Osteoblast (primary cell): ENCODE measurements around the gene FAM209A. TPM values are rescaled to one million over a fixed set of nuclear protein-coding genes. Genes with fewer than 3 reads are reported as not detected.

Experiments
- DNase-seq: peaks from one replicate; pipeline ENCODE4 v3.0.0; 2011; ENCODE audit warnings: low spot score, mixed read lengths; ENCODE audit not compliant: insufficient read length; ENCODE audit errors: missing footprints
- H2AFZ ChIP-seq: 2 replicates; pipeline ENCODE4 v1.6.0; 2011; ENCODE audit warnings: mild to moderate bottlenecking, low read length
- H3K27ac ChIP-seq: 2 replicates; pipeline ENCODE4 v1.5.1; 2011; ENCODE audit warnings: mild to moderate bottlenecking, low read depth, low read length, moderate library complexity
- H3K27me3 ChIP-seq: 2 replicates; pipeline ENCODE4 v1.6.0; 2012; ENCODE audit warnings: mild to moderate bottlenecking, control low read depth, inconsistent platforms, low read length, moderate library complexity; ENCODE audit not compliant: insufficient read depth
- H3K36me3 ChIP-seq: 2 replicates; pipeline ENCODE4 v1.5.1; 2011; ENCODE audit warnings: mild to moderate bottlenecking, low read length, control low read depth, moderate library complexity; ENCODE audit not compliant: insufficient read depth
- H3K4me1 ChIP-seq: 2 replicates; pipeline ENCODE4 v1.5.1; 2011; ENCODE audit warnings: mild to moderate bottlenecking, low read length, control low read depth, moderate library complexity; ENCODE audit not compliant: insufficient read depth
- H3K4me2 ChIP-seq: 2 replicates; pipeline ENCODE4 v1.6.0; 2011; ENCODE audit warnings: mild to moderate bottlenecking, low read length; ENCODE audit not compliant: insufficient read depth
- H3K4me3 ChIP-seq: fragments of 200-600 bp; sonication (generic); 3 replicates; pipeline ENCODE4 v1.5.1; 2012; ENCODE audit warnings: mild to moderate bottlenecking, low read length, inconsistent platforms; ENCODE audit not compliant: insufficient read depth
- H3K79me2 ChIP-seq: 2 replicates; pipeline ENCODE4 v1.6.0; 2012; ENCODE audit warnings: mild to moderate bottlenecking, low read length, control low read depth, inconsistent platforms; ENCODE audit not compliant: insufficient read depth
- H3K9me3 ChIP-seq: 2 replicates; pipeline ENCODE4 v1.5.1; 2011; ENCODE audit warnings: low read depth, low read length, control low read depth
- H4K20me1 ChIP-seq: 2 replicates; pipeline ENCODE4 v1.6.0; 2012; ENCODE audit warnings: mild to moderate bottlenecking, low read length, control low read depth; ENCODE audit not compliant: insufficient read depth
- total RNA-seq: library from RNA; depleted of rRNA; stranded (reverse); fragments of >200 nt; gene quantifications from 2 replicates; pipeline ENCODE4 v1.2.3, GENCODE V29; 2012
- TF ChIP-seq, protein P1 (sequence below): IDR thresholded peaks from 2 replicates; pipeline ENCODE4 v1.5.1; 2011; ENCODE audit warnings: mild to moderate bottlenecking, low read depth, low read length, moderate library complexity; ENCODE audit errors: extremely low read depth

FAM209A gene
- total RNA-seq, 1 donor, result under 0.01 TPM

DNA sequence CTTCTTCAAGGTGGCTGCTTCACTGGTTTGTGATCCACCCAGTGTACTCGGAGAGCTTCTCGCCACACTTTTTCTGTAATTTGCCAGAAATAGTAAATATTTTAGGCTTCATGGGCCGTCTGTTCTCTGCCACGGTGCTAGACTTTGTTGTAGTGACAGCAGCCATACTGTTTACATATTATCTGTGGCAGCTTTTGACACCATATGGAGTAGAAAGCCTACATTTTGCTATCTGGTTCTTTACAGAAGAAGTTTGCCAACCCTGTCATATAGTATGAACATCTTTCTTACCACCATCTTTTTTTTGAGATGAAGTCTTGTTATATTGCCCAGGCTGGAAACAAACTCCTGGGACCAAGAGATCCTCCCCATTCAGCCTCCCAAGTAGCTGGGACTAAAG is 41.0 kb downstream of the FAM209A start:
- H3K4me2 ChIP-seq, result no peak overlapping the region
- H3K27me3 ChIP-seq, result no peaks in the 10 kb centered on the region

DNA sequence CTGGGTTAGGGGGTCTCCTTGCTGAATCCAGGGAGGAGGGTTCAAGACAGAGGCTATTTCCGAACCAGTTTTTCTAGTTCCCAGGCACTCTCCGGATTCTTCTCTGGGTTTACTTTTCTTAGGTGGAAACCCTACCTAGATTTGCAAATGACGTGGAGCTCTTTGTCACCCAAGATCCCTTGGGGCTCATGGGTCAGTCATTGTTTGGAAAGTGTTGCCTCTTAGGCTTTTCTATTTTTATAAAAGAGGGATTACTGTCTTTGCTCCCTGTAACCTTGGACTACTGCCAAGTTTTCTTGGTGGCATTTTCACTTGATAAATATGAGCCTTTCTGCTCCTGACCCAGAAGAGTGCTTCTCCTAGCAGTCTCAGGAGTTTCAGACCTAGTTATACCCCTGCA is 42.1 kb downstream of the FAM209A start:
- TF ChIP-seq, protein P1, sequence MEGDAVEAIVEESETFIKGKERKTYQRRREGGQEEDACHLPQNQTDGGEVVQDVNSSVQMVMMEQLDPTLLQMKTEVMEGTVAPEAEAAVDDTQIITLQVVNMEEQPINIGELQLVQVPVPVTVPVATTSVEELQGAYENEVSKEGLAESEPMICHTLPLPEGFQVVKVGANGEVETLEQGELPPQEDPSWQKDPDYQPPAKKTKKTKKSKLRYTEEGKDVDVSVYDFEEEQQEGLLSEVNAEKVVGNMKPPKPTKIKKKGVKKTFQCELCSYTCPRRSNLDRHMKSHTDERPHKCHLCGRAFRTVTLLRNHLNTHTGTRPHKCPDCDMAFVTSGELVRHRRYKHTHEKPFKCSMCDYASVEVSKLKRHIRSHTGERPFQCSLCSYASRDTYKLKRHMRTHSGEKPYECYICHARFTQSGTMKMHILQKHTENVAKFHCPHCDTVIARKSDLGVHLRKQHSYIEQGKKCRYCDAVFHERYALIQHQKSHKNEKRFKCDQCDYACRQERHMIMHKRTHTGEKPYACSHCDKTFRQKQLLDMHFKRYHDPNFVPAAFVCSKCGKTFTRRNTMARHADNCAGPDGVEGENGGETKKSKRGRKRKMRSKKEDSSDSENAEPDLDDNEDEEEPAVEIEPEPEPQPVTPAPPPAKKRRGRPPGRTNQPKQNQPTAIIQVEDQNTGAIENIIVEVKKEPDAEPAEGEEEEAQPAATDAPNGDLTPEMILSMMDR, result no peak
- Histone ChIP-seq H3K4me2 (no peak overlapping the region), H3K79me2 (no peaks in the 10 kb centered on the region), H2AFZ (no peak overlapping the region), H3K9me3 (no peaks in the 10 kb centered on the region), H3K27ac (no peak overlapping the region), H3K36me3 (no peaks in the 10 kb centered on the region), H3K27me3 (peaks cover under 1% of the 10 kb centered on the region), H3K4me1 (no peaks in the 10 kb centered on the region), H4K20me1 (no peaks in the 10 kb centered on the region), H3K4me3 (no peak overlapping the region)
- DNase-seq, result no peak

More for the DNA sequence above, 41.0 kb downstream of the FAM209A start:
- Histone ChIP-seq H2AFZ (no peak overlapping the region), H3K27ac (no peak overlapping the region), H3K9me3 (no peaks in the 10 kb centered on the region), H3K4me1 (no peaks in the 10 kb centered on the region), H3K36me3 (no peaks in the 10 kb centered on the region), H3K4me3 (no peak overlapping the region), H3K79me2 (no peaks in the 10 kb centered on the region), H4K20me1 (no peaks in the 10 kb centered on the region)
- DNase-seq, result no peak
- TF ChIP-seq, protein P1, result no peak

DNA sequence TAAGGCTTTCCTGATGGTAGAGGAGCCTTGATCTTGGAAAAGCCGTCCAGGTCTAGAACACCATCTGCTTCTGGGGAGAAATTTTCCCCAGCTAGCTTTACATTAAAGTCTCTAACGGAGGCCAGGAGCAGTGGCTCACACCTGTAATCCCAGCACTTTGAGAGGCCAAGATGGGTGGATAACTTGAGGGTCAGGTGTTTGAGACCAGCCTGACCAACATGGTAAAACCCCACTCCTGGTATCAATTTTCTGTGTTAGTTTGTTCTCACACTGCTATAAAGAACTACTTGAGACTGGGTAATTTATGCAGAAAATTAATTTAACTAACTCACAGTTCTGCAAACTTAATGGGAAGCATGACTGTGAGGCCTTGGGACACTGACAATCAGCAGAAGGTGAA is 46.3 kb downstream of the FAM209A start:
- Histone ChIP-seq H2AFZ (no peak overlapping the region), H3K9me3 (no peaks in the 10 kb centered on the region), H3K79me2 (no peaks in the 10 kb centered on the region), H3K4me2 (no peak overlapping the region), H3K4me3 (no peak overlapping the region), H3K36me3 (no peaks in the 10 kb centered on the region), H3K27ac (no peak overlapping the region), H4K20me1 (no peaks in the 10 kb centered on the region), H3K27me3 (peaks cover 2% of the 10 kb centered on the region), H3K4me1 (no peaks in the 10 kb centered on the region)
- no peak for DNase-seq
- TF ChIP-seq, protein P1, result no peak

DNA sequence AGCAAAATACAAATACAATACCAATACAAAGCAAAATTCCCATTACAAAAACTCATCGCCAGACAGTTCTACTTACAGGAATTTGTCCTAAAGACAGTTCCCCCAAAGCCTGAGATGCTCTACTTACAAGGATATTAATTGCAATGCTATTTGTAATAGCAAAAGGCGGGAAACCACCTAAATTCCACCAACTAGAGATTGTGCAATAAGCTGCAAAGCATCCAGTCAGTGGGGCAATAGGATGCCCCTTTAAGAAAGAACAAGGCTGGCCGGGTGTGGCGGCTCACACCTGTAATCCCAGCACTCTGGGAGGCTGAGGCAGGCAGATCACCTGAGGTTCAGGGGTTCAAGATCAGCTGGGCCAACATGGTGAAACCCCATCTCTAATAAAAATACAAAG is 47.6 kb downstream of the FAM209A start:
- Histone ChIP-seq H3K4me1 (no peaks in the 10 kb centered on the region), H4K20me1 (no peaks in the 10 kb centered on the region), H3K36me3 (no peaks in the 10 kb centered on the region), H3K4me3 (no peak overlapping the region), H3K27ac (no peak overlapping the region), H3K27me3 (peaks cover 2% of the 10 kb centered on the region), H3K79me2 (no peaks in the 10 kb centered on the region), H3K4me2 (no peak overlapping the region), H3K9me3 (no peaks in the 10 kb centered on the region), H2AFZ (no peak overlapping the region)
- TF ChIP-seq, protein P1, result no peak
- no peak for DNase-seq
